Pulmonary artery endothelial cell (primary cell): Measurements from ENCODE around the gene ABCC5. TPM values are rescaled to one million over a fixed set of nuclear protein-coding genes. Genes with fewer than 3 reads are reported as not detected.
"Not testable (repeated sequence)": the region's sequence is repeated elsewhere in the genome, so short reads cannot be mapped to it uniquely, and the experiment has no call there.

Experiments
- DNase-seq: peaks from one replicate; pipeline ENCODE4 v3.0.0-alpha.2; 2011; ENCODE audit warnings: low read depth, low spot score
- total RNA-seq: library from RNA; depleted of rRNA; stranded (reverse); fragments of >200 nt; gene quantifications from 2 replicates; pipeline ENCODE4 v1.2.3, GENCODE V29; 2014

The ABCC5 gene
- total RNA-seq, 1 donor from 2014 or later: 12.0 TPM

GRCh38 chr3:183896184-183896583 is 121.5 kb downstream of the ABCC5 start:
- no peak for DNase-seq

DNA sequence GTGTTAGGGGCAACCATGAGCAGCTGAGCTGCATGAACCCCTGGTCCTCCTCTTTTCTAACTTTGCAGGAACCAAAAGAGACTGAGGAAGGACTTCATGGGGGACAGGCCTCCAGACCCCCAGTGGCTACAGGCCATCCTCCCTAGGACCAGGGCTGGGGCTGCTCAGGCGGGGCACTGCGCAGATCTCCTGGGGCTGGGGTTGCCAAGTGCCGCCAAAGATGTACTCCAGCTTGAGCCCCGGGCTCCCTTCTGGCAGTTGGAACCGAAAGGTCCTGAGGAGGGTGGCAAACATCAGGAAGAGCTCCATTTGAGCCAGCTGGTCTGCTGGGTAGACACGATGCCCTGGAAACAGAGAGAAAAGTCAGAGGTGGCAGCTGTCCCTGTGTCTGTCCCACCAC is 121.9 kb downstream of the ABCC5 start:
- no peak for DNase-seq

GRCh38 chr3:183895296-183895695 is 122.4 kb downstream of the ABCC5 start:
- DNase-seq: no peak

GRCh38 chr3:183892610-183893214 is 125.0 kb downstream of the ABCC5 start:
- DNase-seq: no peak

DNA sequence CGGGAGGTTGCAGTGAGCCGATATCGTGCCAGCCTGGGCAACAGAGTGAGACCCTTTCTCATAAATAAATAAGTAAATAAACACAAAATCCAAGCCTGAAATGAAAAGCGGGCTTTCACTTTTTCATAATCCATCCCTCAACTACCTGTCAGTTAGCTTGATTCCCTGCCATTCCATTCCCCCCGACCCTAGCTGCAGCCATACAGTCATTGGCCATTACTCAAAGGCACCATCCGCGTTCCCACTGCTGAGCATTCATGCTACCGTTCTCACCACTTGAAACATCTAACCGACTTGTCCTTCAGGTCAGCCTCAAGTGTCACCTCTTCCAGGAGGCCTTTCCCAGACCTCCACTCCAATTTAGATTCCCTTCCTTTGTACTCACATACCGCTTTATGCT is 131.9 kb downstream of the ABCC5 start:
- no peak for DNase-seq

DNA sequence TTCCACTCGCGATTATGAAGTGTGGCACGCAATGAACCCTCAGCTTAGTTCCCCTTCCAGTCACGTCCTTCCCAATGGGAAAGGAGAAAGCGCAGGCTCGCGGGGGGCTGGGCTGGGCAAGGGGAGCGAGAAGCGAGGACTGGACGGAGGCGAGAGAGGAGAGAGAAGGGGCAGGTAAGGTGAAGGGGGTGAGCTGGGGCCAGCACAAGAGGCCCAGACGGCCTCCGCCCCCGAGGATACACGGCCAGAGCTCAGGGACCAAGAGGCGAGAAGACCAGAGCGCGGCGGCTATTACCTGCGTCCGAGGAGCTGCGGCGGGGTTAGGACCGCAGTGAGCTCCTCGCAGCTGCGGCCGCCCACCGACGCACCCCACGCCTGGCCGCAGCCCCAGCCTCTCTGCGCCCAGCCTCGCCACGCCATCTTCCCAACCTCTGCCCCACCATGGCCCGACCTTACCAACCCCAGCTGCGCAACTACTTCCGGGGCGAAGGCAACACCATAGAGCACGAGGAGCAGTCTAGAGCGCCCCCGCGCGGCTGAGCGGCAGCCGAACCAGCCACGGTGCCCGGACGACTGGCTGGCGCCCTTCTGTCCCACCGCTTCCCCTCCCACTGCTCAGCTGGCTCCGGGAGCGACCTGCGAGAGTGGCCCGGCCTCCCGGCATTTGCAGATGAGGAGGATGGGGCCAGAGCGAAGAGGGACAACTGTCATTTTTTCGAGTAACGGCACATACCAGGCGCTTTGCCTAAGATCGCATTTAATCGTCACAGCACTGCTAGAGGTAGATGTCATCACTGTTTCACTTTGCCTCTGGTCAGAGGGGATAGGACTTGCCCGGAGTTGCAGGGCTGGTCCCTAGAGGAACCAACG is 133.0 kb downstream of the ABCC5 start, which contains the start of gene PARL:
Gene PARL (minus strand): TSS at position 454 of the 870 bp plus-strand sequence. CDS start 34 bp downstream, at position 420.
- DNase-seq: peak; percentile 63

GRCh38 chr3:183884097-183884426 is 133.6 kb downstream of the ABCC5 start:
- no peak for DNase-seq

DNA sequence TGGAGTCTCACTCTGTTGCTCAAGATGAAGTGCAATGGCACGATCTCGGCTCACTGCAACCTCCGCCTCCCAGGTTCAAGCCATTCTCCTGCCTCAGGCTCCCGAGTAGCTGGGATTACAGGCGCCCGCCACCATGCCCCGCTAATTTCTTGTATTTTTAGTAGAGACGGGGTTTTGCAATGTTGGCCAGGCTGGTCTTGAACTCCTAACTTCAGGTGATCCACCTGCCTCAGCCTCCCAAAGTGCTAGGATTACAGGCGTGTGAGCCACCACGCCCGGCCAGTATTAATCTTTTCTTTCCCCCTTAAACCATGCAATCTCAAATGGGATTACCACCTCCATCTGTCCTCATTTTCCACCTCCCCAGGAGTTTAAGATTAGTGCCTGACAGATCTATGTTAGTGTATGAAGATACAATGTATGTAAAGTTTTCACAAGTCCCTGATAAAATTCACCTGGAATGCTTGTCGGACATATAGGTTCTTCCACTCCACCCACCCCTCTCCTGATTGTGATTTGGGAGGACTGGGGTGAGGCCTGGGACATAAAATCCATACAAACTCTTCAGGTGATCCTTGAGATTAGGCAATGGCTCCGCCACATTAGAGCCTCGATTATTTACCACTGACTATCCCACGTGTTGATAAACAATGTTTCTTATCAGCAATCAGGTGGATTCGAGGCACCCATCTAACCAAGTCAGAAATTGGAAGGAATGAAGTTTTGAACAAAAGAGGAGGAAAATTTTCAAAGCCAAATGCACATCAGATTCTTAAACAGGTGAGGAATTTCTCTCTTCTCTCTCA is 134.2 kb downstream of the ABCC5 start:
- DNase-seq: no peak

DNA sequence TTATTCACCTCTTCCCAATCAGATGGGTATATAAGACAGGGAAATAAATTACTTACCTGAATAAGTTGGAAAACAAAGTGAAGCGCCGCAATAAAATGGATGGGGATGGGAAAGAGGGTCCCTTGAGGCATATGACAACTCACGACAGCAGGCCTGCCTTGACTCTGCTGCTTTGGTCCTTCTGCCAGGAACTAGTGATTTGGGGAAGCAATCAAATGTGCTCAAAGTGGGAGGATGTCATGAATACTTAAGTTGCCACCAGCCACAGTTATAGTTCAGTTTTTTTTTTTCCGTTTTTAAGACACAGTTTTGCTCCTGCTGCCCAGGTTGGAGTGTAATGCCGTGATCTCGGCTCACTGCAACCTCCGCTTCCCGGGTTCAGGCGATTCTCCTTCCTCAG is 137.6 kb downstream of the ABCC5 start:
- no peak for DNase-seq

- DNase-seq: no peak
These were observed 138.4 kb downstream of the ABCC5 start for GRCh38 chr3:183879243-183879642.

DNA sequence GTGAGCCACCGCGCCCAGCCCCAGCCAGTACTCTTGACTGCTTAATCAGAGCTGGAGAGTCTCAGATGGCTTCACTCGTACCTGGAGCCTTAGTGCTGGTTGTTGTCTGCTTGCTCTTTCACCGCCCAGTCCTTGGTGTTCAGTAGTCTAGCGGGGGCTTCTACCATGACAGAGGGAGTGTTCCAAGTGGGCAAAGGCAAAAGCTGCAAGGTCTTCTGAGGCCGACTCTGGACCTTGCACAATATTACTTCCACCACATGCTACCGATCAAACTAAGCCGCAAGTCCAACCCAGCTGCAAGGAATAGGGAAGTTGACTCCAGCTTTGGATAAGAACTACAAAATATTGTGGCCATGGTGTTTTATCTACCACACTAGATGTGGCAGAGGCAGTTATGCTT is 139.6 kb downstream of the ABCC5 start:
- no peak for DNase-seq

GRCh38 chr3:183877227-183877626 is 140.5 kb downstream of the ABCC5 start:
- DNase-seq: not testable (repeated sequence)

GRCh38 chr3:183875411-183875810 is 142.3 kb downstream of the ABCC5 start:
- no peak for DNase-seq

GRCh38 chr3:183873914-183874313 is 143.8 kb downstream of the ABCC5 start:
- no peak for DNase-seq

DNA sequence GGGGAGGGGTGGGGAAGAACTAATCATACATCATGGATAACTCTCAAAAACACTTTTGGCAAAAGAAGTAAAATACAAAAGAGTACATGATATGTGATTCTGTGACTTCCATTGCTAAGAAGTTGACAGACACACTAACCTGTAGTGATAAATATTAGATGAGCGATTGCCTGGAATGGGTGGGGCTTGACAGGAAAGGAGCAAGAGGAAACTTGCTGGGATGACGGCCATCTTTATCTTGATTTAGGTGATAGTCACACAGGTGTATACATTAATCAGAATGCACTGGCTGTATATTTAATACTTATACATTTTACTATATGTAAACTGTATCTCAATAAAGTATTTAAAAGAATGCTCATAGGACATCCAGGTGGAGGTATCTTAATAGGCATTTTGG is 146.1 kb downstream of the ABCC5 start:
- no peak for DNase-seq

DNA sequence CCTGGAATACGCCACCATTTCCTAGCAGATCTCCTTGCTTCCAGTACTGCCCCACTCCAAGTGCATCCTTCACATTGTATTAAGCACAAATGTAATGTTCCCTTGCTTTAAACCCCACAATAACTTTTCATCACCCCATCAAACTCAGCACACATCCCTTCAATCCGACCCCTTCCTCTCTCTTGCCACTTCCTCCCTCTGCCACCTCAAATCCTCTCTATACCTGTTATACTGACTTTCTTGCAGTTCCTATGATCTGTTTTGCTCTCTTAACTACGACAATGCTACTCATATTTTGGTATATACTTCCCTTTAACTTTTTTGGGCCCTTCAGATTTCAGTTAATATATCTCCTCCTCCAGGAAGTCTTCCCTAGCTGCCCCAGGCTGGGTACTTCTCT is 147.1 kb downstream of the ABCC5 start:
- no peak for DNase-seq

Other genes with a start within 250 kb of the ABCC5 start
- 2.2 and 2.9 TPM in 2 replicates for gene MAP6D1, start 192.3 kb downstream of the ABCC5 start, total RNA-seq
- gene PARL, start 133.0 kb downstream of the ABCC5 start, total RNA-seq: 32.6 and 53.7 TPM in 2 replicates
- gene HTR3D, start 13.9 kb upstream of the ABCC5 start, total RNA-seq: not detected in 2 replicates
- not detected in 2 replicates for gene HTR3C, start 35.2 kb upstream of the ABCC5 start, total RNA-seq
- gene HTR3E, start 79.2 kb upstream of the ABCC5 start, total RNA-seq: not detected in 2 replicates
- 41.0 and 53.0 TPM in 2 replicates for gene EIF2B5, start 117.5 kb upstream of the ABCC5 start, total RNA-seq
- 21.2 and 30.0 TPM in 2 replicates for gene DVL3, start 137.5 kb upstream of the ABCC5 start, total RNA-seq
- 413 and 506 TPM in 2 replicates for gene AP2M1, start 157.0 kb upstream of the ABCC5 start, total RNA-seq
- gene ABCF3, start 168.3 kb upstream of the ABCC5 start, total RNA-seq: 52.1 and 69.1 TPM in 2 replicates
- gene VWA5B2, start 211.7 kb upstream of the ABCC5 start, total RNA-seq: not detected in 2 replicates
- 23.6 and 25.7 TPM in 2 replicates for gene ALG3, start 231.1 kb upstream of the ABCC5 start, total RNA-seq
- gene EEF1AKMT4, start 231.8 kb upstream of the ABCC5 start, total RNA-seq: 4.3 and 4.7 TPM in 2 replicates
- gene CAMK2N2, start 243.7 kb upstream of the ABCC5 start, total RNA-seq: 0.07 TPM in 1 of 2 replicates, not detected in the other